VCaP (cell line): Measurements from ENCODE around the gene LRRC27.

Source experiments
- H3K27ac ChIP-seq: fragments of 450-650 bp; 2 replicates; pipeline ENCODE4 v1.5.1; 2017
- CTCF ChIP-seq: fragments of 450-650 bp; conservative IDR thresholded peaks from 2 replicates; pipeline ENCODE4 v1.5.1; 2017; ENCODE audit warnings: mild to moderate bottlenecking, moderate library complexity

Gene LRRC27

GRCh38 chr10:132397671-132398565, 65.9 kb downstream of the LRRC27 start:
- peak overlapping the region; percentile 91 for H3K27ac ChIP-seq
- no peak for TF ChIP-seq CTCF

GRCh38 chr10:132398566-132398991, 66.6 kb downstream of the LRRC27 start:
- no peak for TF ChIP-seq CTCF
- H3K27ac ChIP-seq, result peak overlapping the region; percentile 91

GRCh38 chr10:132399117-132400035, 67.4 kb downstream of the LRRC27 start:
- peak overlapping the region; percentile 91 for H3K27ac ChIP-seq
- TF ChIP-seq CTCF, result no peak

GRCh38 chr10:132400041-132400546, 68.1 kb downstream of the LRRC27 start:
- TF ChIP-seq CTCF, result no peak
- H3K27ac ChIP-seq, result peak overlapping the region; percentile 91

GRCh38 chr10:132400547-132401151, 68.7 kb downstream of the LRRC27 start:
- H3K27ac ChIP-seq, result peak overlapping the region; percentile 91; the same call in 1 of the 2 replicates
- no peak for TF ChIP-seq CTCF

GRCh38 chr10:132401401-132402118, 69.6 kb downstream of the LRRC27 start:
- TF ChIP-seq CTCF, result no peak
- H3K27ac ChIP-seq, result peak overlapping the region; percentile 11; the same call in 1 of the 2 replicates
